WERI-Rb-1 (cell line): Measurements from ENCODE around the gene ANGEL2.

Source experiments
- DNase-seq: peaks from one replicate; pipeline ENCODE4 v3.0.0-alpha.2; 2020
- H3K27ac ChIP-seq: fragments of 250-450 bp; sonication (Bioruptor Pico); 2 replicates; pipeline ENCODE4 v1.5.1; 2020; ENCODE audit warnings: mild to moderate bottlenecking, moderate library complexity
- H3K27me3 ChIP-seq: fragments of 250-450 bp; sonication (Bioruptor Pico); 2 replicates; pipeline ENCODE4 v1.5.1; 2021; ENCODE audit warnings: mild to moderate bottlenecking, low read depth, moderate library complexity; ENCODE audit not compliant: insufficient read depth, severe bottlenecking
- H3K36me3 ChIP-seq: fragments of 250-450 bp; sonication (Bioruptor Pico); 2 replicates; pipeline ENCODE4 v1.5.1; 2020; ENCODE audit warnings: mild to moderate bottlenecking, moderate library complexity
- H3K4me3 ChIP-seq: 2 replicates; pipeline ENCODE4 v1.5.1; 2011; ENCODE audit warnings: low read depth, mild to moderate bottlenecking, control low read depth, low read length
- H3K9me3 ChIP-seq: fragments of 250-450 bp; sonication (Bioruptor Pico); 2 replicates; pipeline ENCODE4 v1.5.1; 2021; ENCODE audit warnings: mild to moderate bottlenecking, moderate library complexity; ENCODE audit not compliant: severe bottlenecking
- TF ChIP-seq, protein P1 (sequence below): IDR thresholded peaks from 2 replicates; pipeline ENCODE4 v1.5.1; 2011; ENCODE audit warnings: low read depth, mild to moderate bottlenecking, control low read depth, inconsistent platforms, low read length

Gene ANGEL2

DNA sequence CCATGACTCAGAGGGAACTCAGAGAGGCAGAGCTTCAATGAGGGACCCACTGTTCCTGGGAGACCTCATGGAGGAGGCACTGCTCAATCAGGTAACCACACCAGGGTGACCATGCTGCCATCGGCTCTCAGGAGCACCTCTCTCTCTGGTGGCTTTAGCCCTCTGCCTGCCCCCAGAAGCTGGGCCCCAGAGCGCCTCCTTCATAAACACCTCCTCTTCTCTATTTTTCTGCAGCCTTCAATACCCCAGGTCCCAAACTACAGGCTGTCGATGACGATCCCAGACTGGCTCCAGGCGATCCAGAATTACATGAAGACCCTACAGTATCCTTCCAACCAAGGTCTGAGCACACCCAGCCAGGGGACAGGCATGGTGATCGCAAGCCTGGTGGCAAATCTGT is 54.7 kb downstream of the ANGEL2 start:
- Histone ChIP-seq H3K27ac (no peak overlapping the region), H3K9me3 (no peaks in the 10 kb centered on the region), H3K4me3 (no peak overlapping the region), H3K27me3 (no peaks in the 10 kb centered on the region), H3K36me3 (peaks cover 53% of the 10 kb centered on the region)
- TF ChIP-seq, protein P1, sequence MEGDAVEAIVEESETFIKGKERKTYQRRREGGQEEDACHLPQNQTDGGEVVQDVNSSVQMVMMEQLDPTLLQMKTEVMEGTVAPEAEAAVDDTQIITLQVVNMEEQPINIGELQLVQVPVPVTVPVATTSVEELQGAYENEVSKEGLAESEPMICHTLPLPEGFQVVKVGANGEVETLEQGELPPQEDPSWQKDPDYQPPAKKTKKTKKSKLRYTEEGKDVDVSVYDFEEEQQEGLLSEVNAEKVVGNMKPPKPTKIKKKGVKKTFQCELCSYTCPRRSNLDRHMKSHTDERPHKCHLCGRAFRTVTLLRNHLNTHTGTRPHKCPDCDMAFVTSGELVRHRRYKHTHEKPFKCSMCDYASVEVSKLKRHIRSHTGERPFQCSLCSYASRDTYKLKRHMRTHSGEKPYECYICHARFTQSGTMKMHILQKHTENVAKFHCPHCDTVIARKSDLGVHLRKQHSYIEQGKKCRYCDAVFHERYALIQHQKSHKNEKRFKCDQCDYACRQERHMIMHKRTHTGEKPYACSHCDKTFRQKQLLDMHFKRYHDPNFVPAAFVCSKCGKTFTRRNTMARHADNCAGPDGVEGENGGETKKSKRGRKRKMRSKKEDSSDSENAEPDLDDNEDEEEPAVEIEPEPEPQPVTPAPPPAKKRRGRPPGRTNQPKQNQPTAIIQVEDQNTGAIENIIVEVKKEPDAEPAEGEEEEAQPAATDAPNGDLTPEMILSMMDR: no peak
- no peak for DNase-seq

DNA sequence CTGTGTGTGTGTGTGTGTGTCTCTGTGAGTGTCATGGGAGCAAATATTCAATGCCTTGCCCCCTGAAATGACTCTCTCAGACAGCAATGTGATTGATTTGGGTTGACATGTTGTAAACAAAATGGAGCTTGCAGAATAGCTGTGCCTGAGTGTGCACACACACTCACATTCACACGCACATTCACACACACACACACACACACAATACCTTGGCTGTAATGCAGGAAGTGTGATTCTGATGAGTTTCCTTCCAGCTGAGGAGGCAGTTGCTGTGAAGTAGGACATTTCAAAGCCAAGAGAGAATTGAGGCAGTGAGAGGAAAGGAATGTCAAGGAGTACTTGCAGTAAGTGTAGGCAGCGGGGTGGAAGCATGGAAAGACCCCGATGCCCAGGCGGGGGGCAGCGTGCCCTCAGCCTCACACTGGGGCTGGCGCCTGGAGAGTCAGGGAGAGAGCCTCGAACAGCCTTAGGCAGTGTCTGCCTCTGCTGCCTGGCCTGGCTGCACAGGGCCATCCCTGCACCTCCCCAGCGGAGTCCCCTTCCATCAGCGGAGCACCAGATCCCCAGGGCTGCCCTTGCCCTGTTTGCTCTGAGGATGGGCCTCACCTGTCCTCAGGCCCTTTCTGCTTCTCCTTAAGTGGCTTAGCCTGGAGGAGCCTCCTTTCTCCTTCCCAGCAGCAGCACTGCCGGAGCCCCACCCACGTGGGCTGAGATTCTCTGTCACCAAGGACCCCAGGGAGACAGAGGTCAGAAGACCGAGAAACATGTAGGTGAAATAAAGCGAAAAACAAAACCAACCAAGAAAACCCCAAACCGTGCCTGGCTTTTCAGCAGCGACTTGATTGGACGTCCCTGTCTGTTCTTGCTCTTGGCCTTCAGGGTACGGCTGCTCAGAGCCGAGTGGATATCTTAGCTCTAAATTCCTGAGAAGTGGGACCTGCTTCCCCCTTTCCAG is 56.1 kb downstream of the ANGEL2 start:
- no peak overlapping the region for H3K4me3 ChIP-seq
- no peak overlapping the region for H3K27ac ChIP-seq
- H3K9me3 ChIP-seq: no peaks in the 10 kb centered on the region
- DNase-seq: no peak
- peaks cover 52% of the 10 kb centered on the region for H3K36me3 ChIP-seq
- TF ChIP-seq, protein P1: no peak
- H3K27me3 ChIP-seq: no peaks in the 10 kb centered on the region

DNA sequence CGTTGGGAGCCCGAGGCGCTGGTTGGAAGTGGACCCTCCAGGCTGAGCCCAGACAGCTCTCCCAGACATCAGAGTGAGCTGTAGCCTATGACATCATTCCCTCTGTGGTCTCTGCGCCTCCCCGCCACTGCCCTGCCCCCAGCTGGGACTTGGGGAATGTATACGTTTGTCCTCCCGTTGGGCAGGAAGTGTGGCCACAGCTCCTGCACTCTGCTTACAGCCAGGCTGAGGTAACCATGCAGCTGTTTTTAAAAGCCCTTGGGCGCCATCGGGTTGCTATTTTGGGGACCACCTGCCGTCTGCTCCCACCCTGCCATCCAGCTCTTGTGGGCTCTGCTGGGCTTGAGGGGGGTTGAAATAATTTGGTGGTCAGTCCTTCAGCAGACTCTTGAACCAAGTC is 57.5 kb downstream of the ANGEL2 start:
- H3K27ac ChIP-seq: no peak overlapping the region
- H3K27me3 ChIP-seq: no peaks in the 10 kb centered on the region
- no peak for DNase-seq
- peaks cover 54% of the 10 kb centered on the region for H3K36me3 ChIP-seq
- TF ChIP-seq, protein P1: no peak
- H3K9me3 ChIP-seq: no peaks in the 10 kb centered on the region
- H3K4me3 ChIP-seq: no peak overlapping the region

DNA sequence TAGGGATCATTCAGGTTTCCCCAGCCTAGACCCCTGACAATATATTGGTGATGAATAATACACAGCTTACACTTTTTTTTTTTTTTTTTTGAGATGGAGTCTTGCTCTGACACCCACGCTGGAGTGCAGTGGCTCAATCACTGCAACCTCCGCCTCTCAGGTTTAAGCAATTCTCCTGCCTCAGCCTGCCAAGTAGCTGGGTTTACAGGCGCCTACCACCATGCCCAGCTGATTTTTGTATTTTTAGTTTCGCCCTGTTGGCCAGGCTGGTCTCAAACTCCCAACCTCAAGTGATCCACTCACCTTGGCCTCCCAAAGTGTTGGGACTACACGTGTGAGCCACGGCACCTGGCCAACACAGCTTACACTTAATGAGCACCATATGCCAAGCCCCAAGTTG is 58.1 kb downstream of the ANGEL2 start:
- Histone ChIP-seq H3K4me3 (no peak overlapping the region), H3K27ac (no peak overlapping the region), H3K9me3 (no peaks in the 10 kb centered on the region), H3K36me3 (peaks cover 55% of the 10 kb centered on the region), H3K27me3 (no peaks in the 10 kb centered on the region)
- no peak for DNase-seq
- TF ChIP-seq, protein P1: no peak

DNA sequence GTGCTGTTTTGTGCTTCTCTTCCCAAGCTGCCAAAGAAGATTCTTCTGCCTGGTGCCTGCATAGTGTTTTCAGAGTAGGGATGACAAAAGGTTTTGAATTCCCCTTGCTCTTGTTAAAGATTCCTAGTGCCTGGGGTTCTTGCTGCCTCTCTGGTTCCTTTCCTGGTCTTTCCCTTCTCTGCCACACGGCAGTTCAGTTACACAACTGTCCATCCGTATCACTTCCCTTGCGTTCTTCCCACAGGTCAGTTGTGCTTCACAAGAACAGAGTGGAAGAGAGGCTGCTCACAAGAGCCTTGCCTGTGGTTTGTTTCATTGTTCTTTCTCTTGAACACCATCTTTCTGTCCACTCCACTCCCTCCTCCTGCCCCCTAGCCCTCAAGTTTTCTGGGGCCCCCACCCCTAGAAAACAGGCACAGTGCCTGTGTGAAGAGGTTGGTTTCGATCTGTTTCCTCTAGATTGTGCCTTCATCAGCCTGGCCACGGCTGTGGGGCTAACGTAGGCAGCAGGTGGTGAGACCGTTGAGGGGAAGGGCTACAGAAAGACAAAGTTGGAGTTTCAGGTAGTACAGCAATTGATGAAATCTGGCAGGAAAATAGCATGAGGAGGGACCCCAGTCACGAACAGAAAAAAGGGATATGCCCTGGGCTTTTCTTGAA is 59.6 kb downstream of the ANGEL2 start:
- H3K4me3 ChIP-seq: no peak overlapping the region
- TF ChIP-seq, protein P1: no peak
- no peaks in the 10 kb centered on the region for H3K27me3 ChIP-seq
- peaks cover 47% of the 10 kb centered on the region for H3K36me3 ChIP-seq
- DNase-seq: no peak
- H3K9me3 ChIP-seq: no peaks in the 10 kb centered on the region
- H3K27ac ChIP-seq: no peak overlapping the region
